Vagina (tissue), 2 donors: ENCODE data around the gene MLXIPL.

Experiments
- POLR2AphosphoS5 ChIP-seq, 2 donors: sonication (generic); formaldehyde crosslinking; IDR thresholded peaks; one replicate each; pipeline ENCODE4 v1.9.0; 2017; ENCODE audit warnings: antibody characterized with exemption in 2 of 2, mild to moderate bottlenecking in 2 of 2, low read depth in 1 of 2; ENCODE audit not compliant: insufficient read depth in 1 of 2
- TF ChIP-seq, protein P1 (sequence below), 3 experiments: fragments of 450-650 bp in 2 of 3; fragments of 200-600 bp in 1 of 3; sonication (generic) in 1 of 3; IDR thresholded peaks; one replicate each; pipeline ENCODE4 v1.5.1; 2017 to 2019; ENCODE audit warnings: antibody characterized with exemption in 3 of 3, mild to moderate bottlenecking in 2 of 3, moderate library complexity in 2 of 3

DNA sequence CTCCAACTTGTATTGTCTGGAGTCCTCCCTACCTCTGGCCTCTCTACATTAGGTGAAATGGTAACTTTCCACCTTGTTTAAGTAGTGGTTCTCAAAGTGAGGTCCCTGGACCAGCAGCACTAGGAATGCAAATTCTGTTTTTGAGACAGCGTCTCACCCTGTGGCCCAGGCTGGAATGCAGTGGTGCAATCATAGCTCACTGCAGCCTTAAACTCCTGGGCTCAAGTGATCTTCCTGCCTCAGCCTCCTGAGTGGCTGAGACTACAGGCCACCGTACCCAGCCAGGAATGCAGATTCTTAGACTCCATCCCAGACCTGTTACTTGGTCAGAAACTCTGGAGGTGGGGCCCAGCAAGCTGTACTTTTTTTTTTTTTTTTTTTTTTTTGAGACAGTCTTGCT, 39.1 kb downstream of the MLXIPL start:
- TF ChIP-seq, protein P1, sequence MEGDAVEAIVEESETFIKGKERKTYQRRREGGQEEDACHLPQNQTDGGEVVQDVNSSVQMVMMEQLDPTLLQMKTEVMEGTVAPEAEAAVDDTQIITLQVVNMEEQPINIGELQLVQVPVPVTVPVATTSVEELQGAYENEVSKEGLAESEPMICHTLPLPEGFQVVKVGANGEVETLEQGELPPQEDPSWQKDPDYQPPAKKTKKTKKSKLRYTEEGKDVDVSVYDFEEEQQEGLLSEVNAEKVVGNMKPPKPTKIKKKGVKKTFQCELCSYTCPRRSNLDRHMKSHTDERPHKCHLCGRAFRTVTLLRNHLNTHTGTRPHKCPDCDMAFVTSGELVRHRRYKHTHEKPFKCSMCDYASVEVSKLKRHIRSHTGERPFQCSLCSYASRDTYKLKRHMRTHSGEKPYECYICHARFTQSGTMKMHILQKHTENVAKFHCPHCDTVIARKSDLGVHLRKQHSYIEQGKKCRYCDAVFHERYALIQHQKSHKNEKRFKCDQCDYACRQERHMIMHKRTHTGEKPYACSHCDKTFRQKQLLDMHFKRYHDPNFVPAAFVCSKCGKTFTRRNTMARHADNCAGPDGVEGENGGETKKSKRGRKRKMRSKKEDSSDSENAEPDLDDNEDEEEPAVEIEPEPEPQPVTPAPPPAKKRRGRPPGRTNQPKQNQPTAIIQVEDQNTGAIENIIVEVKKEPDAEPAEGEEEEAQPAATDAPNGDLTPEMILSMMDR (IDR thresholded peaks at IDR 0.05) = no peak
- TF ChIP-seq POLR2AphosphoS5 (IDR thresholded peaks at IDR 0.05; ENCODE audit: insufficient read depth in 1 of 2, low read depth in 1 of 2) = no peak
